Right lobe of liver (tissue), 4 donors: Measurements from ENCODE around the gene AIG1.

ENCODE experiments used
- CTCF ChIP-seq, 4 donors: fragments of 200-600 bp in 3 of 4; fragments of 450-650 bp in 1 of 4; IDR thresholded peaks; one replicate each; pipeline versions ENCODE4 v1.5.1 to v1.8.0; 2016 to 2022; ENCODE audit warnings: antibody characterized with exemption in 4 of 4, mild to moderate bottlenecking in 2 of 4
- POLR2A ChIP-seq: fragments of 450-650 bp; IDR thresholded peaks from one replicate; pipeline ENCODE4 v1.6.1; 2017; ENCODE audit warnings: antibody characterized with exemption, mild to moderate bottlenecking
- donor health status: DM: no; HTN: no; CAD: no.
- donor health status: DM: no; HTN: no; CAD: no.
- donor health status: DM: no; HTN: yes; CAD: no.

- no peak for TF ChIP-seq CTCF (IDR thresholded peaks at IDR 0.05)
- no peak for TF ChIP-seq POLR2A
Observed at GRCh38 chr6:143053856-143054255, 6.8 kb upstream of the AIG1 start.
